Measurements from ENCODE around the gene AGPAT2. TPM values are rescaled to one million over a fixed set of nuclear protein-coding genes. Genes with fewer than 3 reads are reported as not detected.

The AGPAT2 gene
- total RNA-seq, 6 donors from 2014 or later, result 70.2 to 242 (median 140) TPM

- DNase-seq, result no peak
- WGBS, 2 donors, result 9 to 21% methylated on average over 5 to 27 of the region's 49 CpGs
- H3K27ac ChIP-seq, result peak overlapping the region; percentile 91 to 96 (median 92)
- TF ChIP-seq POLR2AphosphoS5 (IDR thresholded peaks at IDR 0.05) (no peak), POLR2A (IDR thresholded peaks at IDR 0.05) (peak in 2 of 4 donors; percentile 29 to 45), EP300 (IDR thresholded peaks at IDR 0.05) (no peak)
- TF ChIP-seq, protein P1, sequence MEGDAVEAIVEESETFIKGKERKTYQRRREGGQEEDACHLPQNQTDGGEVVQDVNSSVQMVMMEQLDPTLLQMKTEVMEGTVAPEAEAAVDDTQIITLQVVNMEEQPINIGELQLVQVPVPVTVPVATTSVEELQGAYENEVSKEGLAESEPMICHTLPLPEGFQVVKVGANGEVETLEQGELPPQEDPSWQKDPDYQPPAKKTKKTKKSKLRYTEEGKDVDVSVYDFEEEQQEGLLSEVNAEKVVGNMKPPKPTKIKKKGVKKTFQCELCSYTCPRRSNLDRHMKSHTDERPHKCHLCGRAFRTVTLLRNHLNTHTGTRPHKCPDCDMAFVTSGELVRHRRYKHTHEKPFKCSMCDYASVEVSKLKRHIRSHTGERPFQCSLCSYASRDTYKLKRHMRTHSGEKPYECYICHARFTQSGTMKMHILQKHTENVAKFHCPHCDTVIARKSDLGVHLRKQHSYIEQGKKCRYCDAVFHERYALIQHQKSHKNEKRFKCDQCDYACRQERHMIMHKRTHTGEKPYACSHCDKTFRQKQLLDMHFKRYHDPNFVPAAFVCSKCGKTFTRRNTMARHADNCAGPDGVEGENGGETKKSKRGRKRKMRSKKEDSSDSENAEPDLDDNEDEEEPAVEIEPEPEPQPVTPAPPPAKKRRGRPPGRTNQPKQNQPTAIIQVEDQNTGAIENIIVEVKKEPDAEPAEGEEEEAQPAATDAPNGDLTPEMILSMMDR (IDR thresholded peaks at IDR 0.05), result peak in 4 of 6 experiments; percentile 14 to 65 (median 48)
- no peaks in the 10 kb centered on the region for H3K9me3 ChIP-seq
- peaks cover 0 to 17% (median 9%) of the 10 kb centered on the region in 4 donors for H3K27me3 ChIP-seq
- peak overlapping the region; percentile 52 to 65 (median 62) for H3K4me3 ChIP-seq
- peaks cover 8 to 35% (median 21%) of the 10 kb centered on the region in 4 donors for H3K4me1 ChIP-seq
- ATAC-seq (ENCODE audit: low FRiP score in 2 of 2), result no peak
- peaks cover 0 to 62% (median 28%) of the 10 kb centered on the region in 4 donors for H3K36me3 ChIP-seq
Observed at GRCh38 chr9:136665111-136665703, 22.1 kb downstream of the AGPAT2 start.

GRCh38 chr9:136664000-136664915 is 23.0 kb downstream of the AGPAT2 start:
- TF ChIP-seq EP300 (IDR thresholded peaks at IDR 0.05), result no peak
- TF ChIP-seq POLR2A (IDR thresholded peaks at IDR 0.05), result no peak
- TF ChIP-seq, protein P1 (IDR thresholded peaks at IDR 0.05), result no peak
- no peak for TF ChIP-seq POLR2AphosphoS5 (IDR thresholded peaks at IDR 0.05)
- ATAC-seq (ENCODE audit: low FRiP score in 2 of 2), result no peak
- no peaks in the 10 kb centered on the region for H3K9me3 ChIP-seq
- peak overlapping the region; percentile 91 to 96 (median 92) for H3K27ac ChIP-seq
- H3K4me1 ChIP-seq, result peaks cover 8 to 26% (median 17%) of the 10 kb centered on the region in 4 donors
- 68 to 75% methylated on average over 5 to 27 of the region's 27 CpGs for WGBS, 2 donors
- DNase-seq, result peak in 1 of 2 donors; percentile 67
- peak overlapping the region; percentile 52 to 65 (median 62) for H3K4me3 ChIP-seq
- peaks cover 0 to 19% (median 10%) of the 10 kb centered on the region in 4 donors for H3K27me3 ChIP-seq
- peaks cover 0 to 52% (median 23%) of the 10 kb centered on the region in 4 donors for H3K36me3 ChIP-seq

DNA sequence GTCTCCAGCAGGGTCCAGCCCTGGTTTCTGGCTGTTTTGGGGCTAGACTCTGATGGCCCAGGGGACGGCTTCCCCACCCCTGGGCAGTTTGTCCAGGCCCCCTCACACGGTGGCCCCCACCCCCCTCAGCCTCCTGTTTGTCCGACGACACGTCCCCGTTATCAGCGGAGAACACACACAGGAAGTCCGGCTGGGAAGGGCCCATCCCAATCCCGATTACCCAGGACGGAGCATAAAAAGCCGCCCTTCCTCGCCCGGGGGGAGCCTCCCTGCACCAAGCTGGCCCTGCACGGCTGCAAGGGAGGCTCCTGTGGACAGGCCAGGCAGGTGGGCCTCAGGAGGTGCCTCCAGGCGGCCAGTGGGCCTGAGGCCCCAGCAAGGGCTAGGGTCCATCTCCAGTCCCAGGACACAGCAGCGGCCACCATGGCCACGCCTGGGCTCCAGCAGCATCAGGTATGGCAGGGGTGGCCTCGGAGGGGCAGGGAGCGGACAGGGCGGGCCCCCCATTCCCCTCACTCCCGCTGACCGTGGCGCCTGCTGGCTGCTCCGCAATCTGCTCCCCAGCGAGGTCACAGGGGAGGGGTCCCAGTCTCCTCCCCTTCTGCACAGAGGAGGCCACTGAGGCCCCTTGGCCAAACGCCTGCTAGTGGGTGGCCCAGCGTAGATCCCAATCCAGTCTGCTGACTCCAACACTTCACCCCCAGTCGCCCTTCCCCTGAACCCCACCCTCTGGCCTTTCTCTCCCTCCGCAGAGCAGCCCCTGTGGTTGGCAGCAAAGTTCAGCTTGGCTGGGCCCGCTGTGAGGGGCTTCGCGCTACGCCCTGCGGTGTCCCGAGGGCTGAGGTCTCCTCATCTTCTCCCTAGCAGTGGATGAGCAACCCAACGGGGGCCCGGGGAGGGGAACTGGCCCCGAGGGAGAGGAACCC is 24.3 kb downstream of the AGPAT2 start, which contains the start of gene EGFL7:
Gene EGFL7, plus strand, starts transcription at position 261 of the 926 bp plus-strand sequence. CDS start 5,367 bp downstream, outside the sequence.
- H3K27ac ChIP-seq, result peak within 1 kb of the TSS; percentile 91 to 96 (median 92)
- DNase-seq (peak; percentile 64 to 79), ATAC-seq (ENCODE audit: low FRiP score in 2 of 2) (peak in 1 of 2 donors; percentile 31)
- peaks cover 0 to 40% (median 19%) of the 10 kb centered on the region in 4 donors for H3K36me3 ChIP-seq
- H3K4me3 ChIP-seq, result peak within 1 kb of the TSS; percentile 52 to 65 (median 62)
- 60 to 61% methylated on average over 9 to 31 of the region's 38 CpGs for WGBS, 2 donors
- peak in 2 of 4 donors; percentile 93 to 98 for TF ChIP-seq EP300 (IDR thresholded peaks at IDR 0.05)
- TF ChIP-seq POLR2AphosphoS5 (IDR thresholded peaks at IDR 0.05), result peak; percentile 97
- peak; percentile 49 to 93 (median 72) for TF ChIP-seq POLR2A (IDR thresholded peaks at IDR 0.05)
- TF ChIP-seq, protein P1 (IDR thresholded peaks at IDR 0.05), result peak in 1 of 6 experiments; percentile 13
- H3K4me1 ChIP-seq, result peaks cover 8 to 23% (median 16%) of the 10 kb centered on the region in 4 donors
- peaks cover 0 to 32% (median 11%) of the 10 kb centered on the region in 4 donors for H3K27me3 ChIP-seq
- H3K9me3 ChIP-seq, result no peaks in the 10 kb centered on the region

DNA sequence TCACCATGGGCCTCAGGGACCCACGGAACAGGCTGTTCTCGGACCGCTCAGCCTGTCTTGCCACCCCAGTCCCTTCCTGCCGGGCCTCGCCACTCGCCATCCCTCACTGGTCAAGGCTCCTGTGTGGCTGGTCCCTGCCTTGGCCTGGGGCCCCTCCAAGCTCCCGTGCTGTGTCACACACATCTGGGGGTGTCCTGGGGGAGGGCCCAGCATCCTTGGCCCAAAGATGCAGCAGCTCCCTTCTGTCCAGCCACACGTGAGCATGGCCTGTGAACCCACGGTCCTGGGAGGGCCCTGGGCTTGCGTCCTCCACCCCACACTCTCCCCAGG is 25.0 kb downstream of the AGPAT2 start:
- TF ChIP-seq POLR2A (IDR thresholded peaks at IDR 0.05) (no peak), EP300 (IDR thresholded peaks at IDR 0.05) (no peak), POLR2AphosphoS5 (IDR thresholded peaks at IDR 0.05) (no peak)
- TF ChIP-seq, protein P1 (IDR thresholded peaks at IDR 0.05), result no peak
- 44% methylated on average over 8 of the region's 10 CpGs; no CpG with 5 or more reads in 1 of the 2 donors for whole genome bisulfite sequencing, 2 donors
- Histone ChIP-seq H3K9me3 (no peaks in the 10 kb centered on the region), H3K27me3 (peaks cover 0 to 35% (median 13%) of the 10 kb centered on the region in 4 donors), H3K4me1 (peaks cover 8 to 24% (median 16%) of the 10 kb centered on the region in 4 donors), H3K27ac (peak overlapping the region; percentile 91 to 96 (median 92)), H3K4me3 (peak overlapping the region; percentile 25 to 64 (median 56)), H3K36me3 (peaks cover 0 to 34% (median 16%) of the 10 kb centered on the region in 4 donors)
- DNase-seq (peak in 1 of 2 donors; percentile 66), ATAC-seq (ENCODE audit: low FRiP score in 2 of 2) (peak in 1 of 2 donors; percentile 4)
